Stimulated activated naive CD8-positive, alpha-beta T cell treated with anti-CD3 and anti-CD28 coated beads, Interleukin-15, Interleukin-2, amounts not matched to agents 100 U/mL and 50 U/mL, for 24 hours (primary cell): ENCODE results near the gene SVIP.

Experiments used
- ATAC-seq: fragments of 150-1000 bp; cut with Tn5 transposase; one replicate; pipeline ENCODE4 v1.10.0; 2021
- DNase-seq: peaks from one replicate; pipeline ENCODE4 v3.0.0; 2021

Gene SVIP

GRCh38 chr11:22792497-22792896 lies 37.1 kb downstream of the SVIP start:
- ATAC-seq, result peak; percentile 71
- DNase-seq, result no peak

DNA sequence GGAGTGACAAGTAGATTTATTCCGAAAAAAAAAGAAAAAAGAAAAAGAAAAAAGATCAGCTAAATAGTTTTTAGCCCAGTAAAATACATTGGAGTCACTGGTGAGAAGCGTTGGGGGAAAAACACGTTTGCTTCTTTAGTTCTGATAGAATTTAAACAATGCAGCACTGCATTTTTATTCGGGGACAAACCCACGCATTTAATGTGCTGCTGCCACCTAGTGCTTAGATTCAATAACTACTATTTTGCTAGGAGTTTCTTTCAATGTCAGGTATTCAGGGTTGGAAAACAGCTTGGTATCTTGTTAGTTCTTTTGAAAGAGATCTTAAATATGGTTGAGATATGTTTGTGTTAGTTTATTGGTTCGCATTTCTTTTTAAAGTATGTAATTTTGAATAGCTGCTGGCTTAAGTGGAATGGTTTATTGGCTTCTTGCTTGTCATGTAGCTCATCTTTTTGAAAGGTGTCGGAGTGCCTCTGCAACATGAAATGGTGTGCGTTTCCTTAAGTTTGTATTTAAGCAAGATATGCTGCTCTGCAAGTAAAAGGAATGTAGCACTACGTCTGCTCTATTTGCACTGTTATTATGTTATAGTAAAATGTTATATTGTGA lies 41.9 kb downstream of the SVIP start:
- ATAC-seq, result peak; percentile 59
- peak; percentile 26 for DNase-seq

GRCh38 chr11:22787055-22787454 lies 42.5 kb downstream of the SVIP start:
- no peak for DNase-seq

DNA sequence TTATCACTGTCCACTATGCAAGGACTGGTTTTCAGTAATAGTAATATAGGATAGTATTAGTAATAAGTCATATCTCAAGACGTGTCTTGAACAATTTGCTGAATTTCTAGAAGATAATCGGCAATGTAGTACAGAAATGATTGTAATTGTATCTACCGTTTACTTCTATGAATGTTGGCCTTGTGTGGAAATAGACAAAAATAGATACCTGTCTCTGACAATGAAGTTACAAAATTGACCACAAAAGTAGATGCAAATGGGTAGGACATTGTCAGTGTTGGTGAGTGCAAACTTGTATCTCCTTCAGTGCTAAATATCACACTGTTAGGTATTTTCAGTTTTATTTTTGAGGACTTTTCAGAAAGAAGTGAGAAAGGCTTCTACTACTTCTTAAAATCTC lies 43.1 kb downstream of the SVIP start:
- ATAC-seq, result no peak
- no peak for DNase-seq

More at GRCh38 chr11:22787055-22787454, 42.5 kb downstream of the SVIP start:
- ATAC-seq, result no peak

GRCh38 chr11:22785251-22785650 lies 44.4 kb downstream of the SVIP start:
- DNase-seq, result no peak
- peak; percentile 14 for ATAC-seq

DNA sequence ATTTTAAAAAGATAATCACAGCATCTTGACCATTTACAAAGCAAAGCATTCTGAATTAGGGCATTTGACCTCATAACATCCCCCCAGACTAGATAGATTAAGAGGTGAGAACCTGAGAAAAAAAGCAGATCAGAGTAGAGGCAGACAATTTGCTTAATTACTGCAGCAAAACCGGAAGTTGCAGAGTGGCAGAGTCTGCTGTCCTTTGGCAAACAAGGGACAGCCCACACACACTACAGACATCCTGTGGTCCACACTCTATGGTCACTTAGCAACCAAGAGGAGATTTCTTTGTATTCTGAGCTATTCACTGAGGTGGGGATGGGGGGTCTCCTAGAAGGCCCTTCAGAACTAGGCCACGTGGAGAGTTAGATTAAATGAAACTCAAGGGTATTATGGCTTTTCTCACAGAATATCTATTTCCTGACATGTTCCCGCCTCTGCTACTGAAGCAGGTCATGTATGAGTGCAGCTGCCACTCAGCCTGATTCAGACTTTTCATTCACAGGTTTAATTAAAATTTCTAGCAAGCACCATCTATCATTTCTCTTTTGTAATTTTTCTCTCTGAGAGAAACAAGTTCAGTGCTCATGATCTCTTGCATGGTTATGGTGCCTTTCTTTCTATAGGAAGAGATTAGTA lies 48.5 kb downstream of the SVIP start:
- no peak for ATAC-seq

GRCh38 chr11:22779850-22780249 lies 49.8 kb downstream of the SVIP start:
- ATAC-seq (no peak), DNase-seq (no peak)

More for the DNA sequence above, 48.5 kb downstream of the SVIP start:
- peak; percentile 3 for DNase-seq

- DNase-seq (no peak), ATAC-seq (no peak)
Observed at GRCh38 chr11:22778642-22779041, 51.0 kb downstream of the SVIP start.

DNA sequence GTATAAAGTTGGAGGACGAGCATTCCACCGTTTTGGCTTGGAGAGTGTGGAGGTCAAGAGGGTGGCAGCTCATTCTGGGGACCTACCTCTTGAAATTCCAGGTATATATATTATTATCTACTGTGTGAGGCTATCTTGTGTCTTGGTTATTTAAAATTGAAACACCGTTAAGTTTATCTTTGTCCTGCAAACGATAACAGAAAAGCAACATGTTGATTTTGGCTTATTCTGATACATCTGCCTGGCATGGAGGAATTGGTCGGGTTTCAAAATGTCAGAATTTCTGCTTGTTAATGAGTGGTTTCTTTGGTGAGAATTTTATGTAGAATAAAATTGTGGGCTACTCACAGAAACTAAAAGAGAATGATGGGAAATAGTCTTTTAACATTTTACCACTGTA lies 54.4 kb downstream of the SVIP start:
- DNase-seq (no peak), ATAC-seq (no peak)

- ATAC-seq (no peak), DNase-seq (no peak)
Observed at GRCh38 chr11:22774716-22775115, 54.9 kb downstream of the SVIP start.

GRCh38 chr11:22769081-22769480 lies 60.5 kb downstream of the SVIP start:
- ATAC-seq (no peak), DNase-seq (no peak)
